GM10266 (cell line): ENCODE data around the gene MSI2.

Experiments used
- DNase-seq: peaks from one replicate; pipeline ENCODE4 v3.0.0; 2012; ENCODE audit errors: extremely low spot score
- CTCF ChIP-seq: IDR thresholded peaks from 2 replicates; pipeline ENCODE4 v1.5.1; 2012; ENCODE audit warnings: mild to moderate bottlenecking, low read depth; ENCODE audit not compliant: control insufficient read depth, insufficient read depth; ENCODE audit errors: missing control alignments

MSI2 gene

GRCh38 chr17:57234739-57235092, 21.6 kb upstream of the MSI2 start:
- TF ChIP-seq CTCF: no peak
- no peak for DNase-seq

- TF ChIP-seq CTCF: no peak
- DNase-seq: no peak
Observed at GRCh38 chr17:57235124-57235523, 21.2 kb upstream of the MSI2 start.

- no peak for TF ChIP-seq CTCF
- no peak for DNase-seq
Observed at GRCh38 chr17:57236686-57237299, 19.5 kb upstream of the MSI2 start.

DNA sequence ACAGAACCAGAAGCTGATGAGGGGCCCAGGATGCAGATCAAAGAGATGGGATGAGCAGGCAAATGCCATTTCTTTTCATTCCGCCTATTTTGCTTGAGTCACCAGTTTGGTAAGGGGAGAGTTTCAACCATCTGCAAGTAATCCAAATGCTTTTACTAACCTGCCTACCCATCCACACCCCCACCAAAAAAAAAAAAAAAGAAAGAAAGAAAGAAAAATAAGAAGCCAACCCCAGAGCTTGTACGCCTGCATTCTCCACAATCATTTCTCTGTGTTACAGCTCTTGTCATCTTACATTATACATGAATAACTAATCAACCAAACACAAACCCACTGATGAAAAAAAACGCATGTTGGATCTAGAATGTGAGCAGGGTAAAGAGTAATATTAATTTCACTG, 15.7 kb upstream of the MSI2 start:
- no peak for TF ChIP-seq CTCF
- DNase-seq: no peak

GRCh38 chr17:57242148-57242547, 14.2 kb upstream of the MSI2 start:
- TF ChIP-seq CTCF: no peak
- no peak for DNase-seq

DNA sequence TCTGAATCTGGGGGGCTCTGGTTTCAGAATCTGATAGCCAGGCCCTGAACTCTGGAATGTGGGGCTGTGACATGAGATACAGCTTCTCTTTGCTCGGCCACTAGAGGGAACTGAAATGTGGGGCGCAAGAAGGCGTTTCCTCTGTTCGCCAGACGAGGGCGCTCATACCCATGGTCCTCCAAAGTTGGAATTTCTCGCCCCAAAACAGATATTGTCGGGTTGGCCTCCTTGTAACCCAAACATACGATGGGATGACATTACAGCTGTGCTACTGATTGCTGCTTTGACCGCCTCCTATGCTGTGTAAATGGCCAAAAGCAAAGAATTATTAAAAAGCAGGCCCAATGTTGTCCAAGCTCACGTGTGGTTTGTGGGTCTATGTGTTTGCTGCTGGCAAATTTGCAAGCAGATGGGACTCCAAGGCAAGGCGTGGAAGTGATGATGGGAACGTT, 13.1 kb upstream of the MSI2 start:
- DNase-seq: peak; percentile 77
- peak; percentile 100 for TF ChIP-seq CTCF

GRCh38 chr17:57245786-57246185, 10.5 kb upstream of the MSI2 start:
- TF ChIP-seq CTCF: no peak
- no peak for DNase-seq
